GM12872 (cell line): ENCODE results near the gene HAO2.

Source experiments
- TF ChIP-seq, protein P1 (sequence below): IDR thresholded peaks from 3 replicates; pipeline ENCODE4 v1.5.1; 2011; ENCODE audit warnings: low read depth, mild to moderate bottlenecking, low read length, moderate library complexity; ENCODE audit not compliant: insufficient read depth

HAO2 gene

DNA sequence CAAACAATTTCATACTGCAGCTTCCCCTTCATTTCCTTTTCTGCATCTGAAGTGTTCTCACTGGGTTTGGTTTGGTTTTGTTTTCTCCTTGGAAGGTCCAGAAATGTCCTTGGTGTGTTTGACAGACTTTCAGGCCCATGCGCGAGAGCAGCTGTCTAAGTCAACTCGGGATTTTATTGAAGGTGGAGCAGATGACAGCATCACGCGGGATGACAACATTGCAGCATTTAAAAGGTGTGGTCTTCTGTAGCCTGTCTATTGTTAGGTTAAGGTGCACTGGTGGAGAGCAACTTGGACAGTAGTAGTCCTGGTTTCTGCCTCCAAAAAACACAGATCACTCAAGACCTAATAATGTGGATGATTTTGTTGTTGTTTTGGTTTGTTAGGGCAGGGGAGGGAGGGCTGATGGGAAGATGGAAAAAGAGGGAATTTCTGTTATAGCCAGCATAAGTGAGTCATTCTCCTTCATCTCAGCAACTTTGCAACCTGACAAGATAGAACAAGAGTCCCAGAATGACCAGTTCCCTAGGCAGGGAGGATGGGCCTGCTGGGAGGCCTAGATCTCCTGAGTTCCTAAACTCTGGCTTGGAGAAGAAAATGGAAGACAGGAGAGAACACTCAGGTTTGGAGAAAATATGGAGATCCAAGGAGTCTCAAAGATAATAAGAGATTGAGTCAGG lies 12.5 kb downstream of the HAO2 start:
- TF ChIP-seq, protein P1, sequence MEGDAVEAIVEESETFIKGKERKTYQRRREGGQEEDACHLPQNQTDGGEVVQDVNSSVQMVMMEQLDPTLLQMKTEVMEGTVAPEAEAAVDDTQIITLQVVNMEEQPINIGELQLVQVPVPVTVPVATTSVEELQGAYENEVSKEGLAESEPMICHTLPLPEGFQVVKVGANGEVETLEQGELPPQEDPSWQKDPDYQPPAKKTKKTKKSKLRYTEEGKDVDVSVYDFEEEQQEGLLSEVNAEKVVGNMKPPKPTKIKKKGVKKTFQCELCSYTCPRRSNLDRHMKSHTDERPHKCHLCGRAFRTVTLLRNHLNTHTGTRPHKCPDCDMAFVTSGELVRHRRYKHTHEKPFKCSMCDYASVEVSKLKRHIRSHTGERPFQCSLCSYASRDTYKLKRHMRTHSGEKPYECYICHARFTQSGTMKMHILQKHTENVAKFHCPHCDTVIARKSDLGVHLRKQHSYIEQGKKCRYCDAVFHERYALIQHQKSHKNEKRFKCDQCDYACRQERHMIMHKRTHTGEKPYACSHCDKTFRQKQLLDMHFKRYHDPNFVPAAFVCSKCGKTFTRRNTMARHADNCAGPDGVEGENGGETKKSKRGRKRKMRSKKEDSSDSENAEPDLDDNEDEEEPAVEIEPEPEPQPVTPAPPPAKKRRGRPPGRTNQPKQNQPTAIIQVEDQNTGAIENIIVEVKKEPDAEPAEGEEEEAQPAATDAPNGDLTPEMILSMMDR = no peak

DNA sequence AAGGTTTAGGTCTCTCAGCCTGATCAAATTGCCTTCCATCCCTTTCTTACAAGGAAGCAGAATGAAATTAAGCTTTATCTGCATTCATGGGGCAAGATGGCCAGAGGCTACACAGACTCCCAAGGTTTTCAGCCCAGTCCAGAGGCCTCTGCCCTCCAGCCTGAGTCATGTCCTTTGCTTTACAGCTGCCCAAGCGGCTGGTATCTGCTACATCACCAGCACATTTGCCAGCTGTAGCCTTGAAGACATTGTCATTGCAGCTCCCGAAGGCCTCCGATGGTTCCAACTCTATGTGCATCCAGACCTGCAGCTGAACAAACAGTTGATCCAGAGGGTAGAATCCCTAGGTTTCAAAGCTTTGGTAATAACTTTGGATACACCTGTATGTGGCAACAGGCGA lies 16.0 kb downstream of the HAO2 start:
- TF ChIP-seq, protein P1 = no peak

DNA sequence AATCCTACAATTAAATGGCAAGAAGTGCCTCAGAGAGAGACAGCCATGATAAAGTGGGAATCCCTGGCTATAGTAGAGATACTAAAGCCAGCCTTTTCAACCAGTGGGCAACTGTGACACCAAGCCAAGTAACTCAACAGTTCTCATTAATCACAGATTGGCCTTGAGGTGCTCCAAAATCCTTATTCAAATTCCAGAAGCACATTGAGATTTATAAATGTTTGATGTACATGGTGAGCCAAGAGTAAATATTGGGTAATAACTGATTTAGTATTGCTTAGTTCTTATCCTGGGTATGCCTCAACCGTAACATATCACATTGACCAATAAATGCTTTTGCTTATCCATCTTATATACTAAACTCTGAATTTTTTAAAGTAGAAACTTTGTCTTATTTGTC lies 17.1 kb downstream of the HAO2 start:
- TF ChIP-seq, protein P1 = no peak

DNA sequence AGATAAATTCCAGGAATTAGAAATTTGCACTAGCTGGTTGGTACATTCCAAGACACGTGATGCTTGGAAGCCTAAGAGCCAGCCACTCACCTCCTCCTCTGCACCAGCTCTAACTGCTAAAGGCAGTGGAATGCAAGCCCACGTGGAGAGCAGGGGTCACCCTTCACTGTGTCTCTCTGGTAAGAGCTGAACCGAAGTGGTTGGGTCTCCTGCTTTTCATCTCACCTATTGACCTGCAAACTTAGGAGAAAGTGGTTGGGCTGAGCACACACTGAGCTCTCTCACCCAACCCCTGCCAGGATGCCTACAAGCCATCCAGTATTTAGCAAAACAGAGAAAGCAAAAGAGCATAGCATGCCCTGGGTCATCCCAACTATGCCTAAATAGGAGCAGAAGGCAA lies 19.3 kb downstream of the HAO2 start:
- TF ChIP-seq, protein P1 = no peak

DNA sequence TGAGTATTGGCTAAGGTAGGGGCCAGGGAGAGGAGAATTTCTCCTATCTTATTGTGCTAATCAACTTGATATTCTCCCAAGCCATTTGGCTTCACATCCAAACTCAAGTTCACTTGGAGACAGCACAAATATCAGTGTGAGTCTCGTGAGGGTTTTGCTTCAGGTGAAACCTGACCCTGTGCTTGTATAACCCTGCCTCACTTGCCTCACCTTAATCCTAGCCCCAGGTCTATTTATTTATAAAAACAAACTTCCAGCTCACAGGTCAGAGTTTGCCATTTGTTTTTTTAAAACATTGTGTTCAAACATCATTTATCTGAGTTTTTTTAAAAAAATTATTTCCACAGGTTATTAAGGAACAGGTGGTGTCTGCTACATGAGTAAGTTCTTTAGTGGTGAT lies 19.9 kb downstream of the HAO2 start:
- TF ChIP-seq, protein P1 = no peak

DNA sequence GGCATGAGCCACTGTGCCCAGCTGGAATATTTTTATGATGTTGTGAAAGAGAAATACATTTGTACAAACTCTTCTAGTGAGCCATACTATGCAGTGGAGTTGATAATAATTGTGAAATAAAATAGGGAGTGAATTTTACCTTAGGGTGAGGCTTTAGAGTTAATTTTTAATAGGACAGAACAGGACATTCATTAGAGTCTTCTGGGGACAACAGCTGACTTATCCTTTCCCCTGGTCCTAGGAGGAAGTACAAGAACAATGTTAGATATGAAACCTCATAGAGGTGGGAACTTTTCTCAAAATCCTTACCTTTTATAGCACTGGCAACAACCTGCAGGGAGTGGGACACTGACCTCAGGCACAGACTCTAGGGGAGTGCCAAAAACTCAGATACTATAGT lies 21.9 kb downstream of the HAO2 start:
- TF ChIP-seq, protein P1 = no peak

DNA sequence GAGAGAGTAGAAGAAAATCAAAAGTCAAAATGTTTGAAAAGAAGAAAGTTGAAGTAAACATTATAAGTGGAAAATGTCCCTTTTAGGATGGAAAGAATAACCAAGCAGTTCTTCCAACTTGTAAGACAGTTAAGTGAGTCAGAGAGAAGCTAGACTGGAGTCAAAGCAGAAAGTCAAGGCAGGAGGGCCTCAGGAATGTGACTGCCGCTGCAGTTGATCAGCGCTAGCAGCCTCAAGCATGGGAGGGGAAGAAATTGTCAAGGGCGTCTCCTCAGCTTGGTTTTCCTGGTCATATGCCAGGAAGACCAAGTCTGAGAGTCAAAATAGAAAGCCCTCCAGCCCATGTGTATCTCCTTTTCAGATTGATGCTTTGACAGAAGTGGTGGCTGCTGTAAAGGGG lies 23.2 kb downstream of the HAO2 start:
- TF ChIP-seq, protein P1 = no peak
